Measurements from ENCODE around the gene ZNF469. TPM values are rescaled to one million over a fixed set of nuclear protein-coding genes. Genes with fewer than 3 reads are reported as not detected.
"Not testable (repeated sequence)": the region's sequence is repeated elsewhere in the genome, so short reads cannot be mapped to it uniquely, and the experiment has no call there.

The ZNF469 gene
- polyA plus RNA-seq, 4 donors, result under 0.01 to 0.64 (median 0.30) TPM; not detected in 1

GRCh38 chr16:88409296-88410065 is 26.7 kb downstream of the ZNF469 start:
- FAIRE-seq, result no peak
- Histone ChIP-seq H3K27ac (ENCODE audit: low read depth in 1 of 3, low read length in 2 of 3) (no peak overlapping the region), H3K9me3 (ENCODE audit: control insufficient read depth in 2 of 2, insufficient read depth in 1 of 2, low read depth in 1 of 2, low read length in 1 of 2) (no peaks in the 10 kb centered on the region), H3K4me1 (ENCODE audit: control insufficient read depth in 3 of 3, insufficient read depth in 2 of 3, low read depth in 1 of 3, low read length in 2 of 3) (no peaks in the 10 kb centered on the region), H3K27me3 (ENCODE audit: control insufficient read depth in 3 of 3, insufficient read depth in 3 of 3, low read length in 3 of 3) (peaks cover 0 to 12% (median 0%) of the 10 kb centered on the region in 3 donors), H3K36me3 (ENCODE audit: control insufficient read depth in 3 of 3, insufficient read depth in 2 of 3, low read depth in 1 of 3, low read length in 3 of 3) (no peaks in the 10 kb centered on the region), H3K4me3 (ENCODE audit: low read depth in 1 of 3, low read length in 3 of 3) (no peak overlapping the region)
- no peak for DNase-seq
- 62 to 84% (median 68%) methylated on average over 28 to 29 of the region's 29 CpGs for WGBS, 3 donors

- not testable (repeated sequence) for H3K9me3 ChIP-seq (ENCODE audit: control insufficient read depth in 2 of 2, insufficient read depth in 1 of 2, low read depth in 1 of 2, low read length in 1 of 2); H3K4me3 ChIP-seq (ENCODE audit: low read depth in 1 of 3, low read length in 3 of 3); DNase-seq; H3K27me3 ChIP-seq (ENCODE audit: control insufficient read depth in 3 of 3, insufficient read depth in 3 of 3, low read length in 3 of 3); H3K4me1 ChIP-seq (ENCODE audit: control insufficient read depth in 3 of 3, insufficient read depth in 2 of 3, low read depth in 1 of 3, low read length in 2 of 3); H3K36me3 ChIP-seq (ENCODE audit: control insufficient read depth in 3 of 3, insufficient read depth in 2 of 3, low read depth in 1 of 3, low read length in 3 of 3); FAIRE-seq; H3K27ac ChIP-seq (ENCODE audit: low read depth in 1 of 3, low read length in 2 of 3)
- WGBS, 3 donors, result 84 to 92% (median 88%) methylated on average over 27 to 28 of the region's 28 CpGs
Observed at GRCh38 chr16:88410297-88410968, 27.7 kb downstream of the ZNF469 start.

- no peaks in the 10 kb centered on the region for H3K27me3 ChIP-seq (ENCODE audit: control insufficient read depth in 3 of 3, insufficient read depth in 3 of 3, low read length in 3 of 3)
- FAIRE-seq, result no peak
- WGBS, 3 donors, result 84 to 90% (median 89%) methylated on average over 16 to 18 of the region's 18 CpGs
- no peaks in the 10 kb centered on the region for H3K36me3 ChIP-seq (ENCODE audit: control insufficient read depth in 3 of 3, insufficient read depth in 2 of 3, low read depth in 1 of 3, low read length in 3 of 3)
- H3K4me1 ChIP-seq (ENCODE audit: control insufficient read depth in 3 of 3, insufficient read depth in 2 of 3, low read depth in 1 of 3, low read length in 2 of 3), result no peaks in the 10 kb centered on the region
- H3K9me3 ChIP-seq (ENCODE audit: control insufficient read depth in 2 of 2, insufficient read depth in 1 of 2, low read depth in 1 of 2, low read length in 1 of 2), result no peaks in the 10 kb centered on the region
- no peak overlapping the region for H3K27ac ChIP-seq (ENCODE audit: low read depth in 1 of 3, low read length in 2 of 3)
- H3K4me3 ChIP-seq (ENCODE audit: low read depth in 1 of 3, low read length in 3 of 3), result no peak overlapping the region
- DNase-seq, result no peak
Observed at GRCh38 chr16:88411951-88412576, 29.3 kb downstream of the ZNF469 start.

GRCh38 chr16:88412766-88413165 is 30.0 kb downstream of the ZNF469 start:
- Histone ChIP-seq H3K36me3 (ENCODE audit: control insufficient read depth in 3 of 3, insufficient read depth in 2 of 3, low read depth in 1 of 3, low read length in 3 of 3) (no peaks in the 10 kb centered on the region), H3K27me3 (ENCODE audit: control insufficient read depth in 3 of 3, insufficient read depth in 3 of 3, low read length in 3 of 3) (no peaks in the 10 kb centered on the region), H3K4me1 (ENCODE audit: control insufficient read depth in 3 of 3, insufficient read depth in 2 of 3, low read depth in 1 of 3, low read length in 2 of 3) (no peaks in the 10 kb centered on the region), H3K27ac (ENCODE audit: low read depth in 1 of 3, low read length in 2 of 3) (no peak overlapping the region), H3K9me3 (ENCODE audit: control insufficient read depth in 2 of 2, insufficient read depth in 1 of 2, low read depth in 1 of 2, low read length in 1 of 2) (no peaks in the 10 kb centered on the region), H3K4me3 (ENCODE audit: low read depth in 1 of 3, low read length in 3 of 3) (no peak overlapping the region)
- FAIRE-seq (no peak), DNase-seq (no peak)
- 58 to 78% (median 71%) methylated on average over 16 of the region's 16 CpGs for WGBS, 3 donors

GRCh38 chr16:88413231-88413630 is 30.5 kb downstream of the ZNF469 start:
- Histone ChIP-seq H3K4me1 (ENCODE audit: control insufficient read depth in 3 of 3, insufficient read depth in 2 of 3, low read depth in 1 of 3, low read length in 2 of 3) (no peaks in the 10 kb centered on the region), H3K4me3 (ENCODE audit: low read depth in 1 of 3, low read length in 3 of 3) (no peak overlapping the region), H3K27ac (ENCODE audit: low read depth in 1 of 3, low read length in 2 of 3) (no peak overlapping the region), H3K27me3 (ENCODE audit: control insufficient read depth in 3 of 3, insufficient read depth in 3 of 3, low read length in 3 of 3) (no peaks in the 10 kb centered on the region), H3K9me3 (ENCODE audit: control insufficient read depth in 2 of 2, insufficient read depth in 1 of 2, low read depth in 1 of 2, low read length in 1 of 2) (no peaks in the 10 kb centered on the region), H3K36me3 (ENCODE audit: control insufficient read depth in 3 of 3, insufficient read depth in 2 of 3, low read depth in 1 of 3, low read length in 3 of 3) (no peaks in the 10 kb centered on the region)
- FAIRE-seq, result no peak
- WGBS, 3 donors, result 73 to 83% (median 82%) methylated on average over 12 of the region's 12 CpGs
- no peak for DNase-seq

GRCh38 chr16:88413631-88414030 is 30.9 kb downstream of the ZNF469 start:
- Histone ChIP-seq H3K4me1 (ENCODE audit: control insufficient read depth in 3 of 3, insufficient read depth in 2 of 3, low read depth in 1 of 3, low read length in 2 of 3) (no peaks in the 10 kb centered on the region), H3K9me3 (ENCODE audit: control insufficient read depth in 2 of 2, insufficient read depth in 1 of 2, low read depth in 1 of 2, low read length in 1 of 2) (no peaks in the 10 kb centered on the region), H3K27ac (ENCODE audit: low read depth in 1 of 3, low read length in 2 of 3) (no peak overlapping the region), H3K27me3 (ENCODE audit: control insufficient read depth in 3 of 3, insufficient read depth in 3 of 3, low read length in 3 of 3) (no peaks in the 10 kb centered on the region), H3K4me3 (ENCODE audit: low read depth in 1 of 3, low read length in 3 of 3) (no peak overlapping the region), H3K36me3 (ENCODE audit: control insufficient read depth in 3 of 3, insufficient read depth in 2 of 3, low read depth in 1 of 3, low read length in 3 of 3) (no peaks in the 10 kb centered on the region)
- WGBS, 3 donors, result 88 to 96% (median 92%) methylated on average over 10 to 12 of the region's 12 CpGs
- DNase-seq (no peak), FAIRE-seq (no peak)

- Histone ChIP-seq H3K27me3 (ENCODE audit: control insufficient read depth in 3 of 3, insufficient read depth in 3 of 3, low read length in 3 of 3) (no peaks in the 10 kb centered on the region), H3K4me3 (ENCODE audit: low read depth in 1 of 3, low read length in 3 of 3) (no peak overlapping the region), H3K9me3 (ENCODE audit: control insufficient read depth in 2 of 2, insufficient read depth in 1 of 2, low read depth in 1 of 2, low read length in 1 of 2) (no peaks in the 10 kb centered on the region), H3K4me1 (ENCODE audit: control insufficient read depth in 3 of 3, insufficient read depth in 2 of 3, low read depth in 1 of 3, low read length in 2 of 3) (no peaks in the 10 kb centered on the region), H3K27ac (ENCODE audit: low read depth in 1 of 3, low read length in 2 of 3) (no peak overlapping the region), H3K36me3 (ENCODE audit: control insufficient read depth in 3 of 3, insufficient read depth in 2 of 3, low read depth in 1 of 3, low read length in 3 of 3) (no peaks in the 10 kb centered on the region)
- 79 to 88% (median 82%) methylated on average over 32 to 34 of the region's 34 CpGs for WGBS, 3 donors
- FAIRE-seq, result no peak
- no peak for DNase-seq
Observed at GRCh38 chr16:88414521-88415380, 32.0 kb downstream of the ZNF469 start.

GRCh38 chr16:88415381-88415705 is 32.6 kb downstream of the ZNF469 start:
- FAIRE-seq (no peak), DNase-seq (no peak)
- Histone ChIP-seq H3K4me1 (ENCODE audit: control insufficient read depth in 3 of 3, insufficient read depth in 2 of 3, low read depth in 1 of 3, low read length in 2 of 3) (no peaks in the 10 kb centered on the region), H3K36me3 (ENCODE audit: control insufficient read depth in 3 of 3, insufficient read depth in 2 of 3, low read depth in 1 of 3, low read length in 3 of 3) (no peaks in the 10 kb centered on the region), H3K27me3 (ENCODE audit: control insufficient read depth in 3 of 3, insufficient read depth in 3 of 3, low read length in 3 of 3) (no peaks in the 10 kb centered on the region), H3K27ac (ENCODE audit: low read depth in 1 of 3, low read length in 2 of 3) (no peak overlapping the region), H3K9me3 (ENCODE audit: control insufficient read depth in 2 of 2, insufficient read depth in 1 of 2, low read depth in 1 of 2, low read length in 1 of 2) (no peaks in the 10 kb centered on the region), H3K4me3 (ENCODE audit: low read depth in 1 of 3, low read length in 3 of 3) (no peak overlapping the region)
- WGBS, 3 donors, result 66 to 81% (median 74%) methylated on average over 5 of the region's 5 CpGs
